K562 (cell line): ENCODE data around the gene ERBB4. TPM values are rescaled to one million over a fixed set of nuclear protein-coding genes. Genes with fewer than 3 reads are reported as not detected.

Experiments used
- ATAC-seq: fragments of 200-7000 bp; cut with Tn5 transposase; 3 replicates; pipeline ENCODE4 v1.9.1; 2020; ENCODE audit warnings: moderate library complexity
- BruUV-seq: library from RNA; stranded (reverse); fragments of 400-500 nt; replicated peaks from 2 replicates; lab custom pipeline; 2021; lab: Mats Ljungman, UMichigan
- CTCF ChIA-PET: fragments of 300-600 bp; formaldehyde crosslinking; extraction: SDS; loops from one replicate; lab custom pipeline; 2021; ENCODE audit warnings: low intra/inter-chr PET ratio; lab: Yijun Ruan, JAX
- POLR2A ChIA-PET: fragments of 300-600, 350-650 bp; sonication (Branson Sonifier 250); formaldehyde crosslinking; extraction: SDS; loops from one replicate; lab custom pipeline; 2021; ENCODE audit warnings: antibody characterized with exemption, inconsistent platforms; lab: Yijun Ruan, JAX
- DNase-seq, 4 experiments: peaks; one replicate each; pipeline versions ENCODE4 v3.0.0 to v3.0.0-alpha.2; 2011 to 2018; ENCODE audit warnings: low spot score in 3 of 4, mixed read lengths in 3 of 4; ENCODE audit errors: extremely low read depth in 1 of 4
- FAIRE-seq: peaks from 2 replicates; lab custom pipeline; 2011; peaks lifted over from hg19 to GRCh38; lab: Jason Lieb, UNC
- H2AFZ ChIP-seq: 2 replicates; pipeline ENCODE4 v1.6.0; 2011; ENCODE audit warnings: low read depth, low read length, control low read depth, inconsistent platforms
- H3K27ac ChIP-seq: fragments of 200-600 bp; 3 replicates; pipeline ENCODE4 v1.8.0; 2011; ENCODE audit warnings: low read depth, mild to moderate bottlenecking, control low read depth, inconsistent platforms, low read length, moderate library complexity, mixed read lengths; ENCODE audit errors: extremely low read depth
- H3K27me3 ChIP-seq, 2 experiments: fragments of 300-600 bp in 1 of 2; 2 replicates in 1 of 2; 3 replicates in 1 of 2; pipeline versions ENCODE4 v1.6.0 to v1.8.0; 2011; ENCODE audit warnings: inconsistent platforms in 2 of 2, low read length in 2 of 2, mild to moderate bottlenecking in 1 of 2, mixed read lengths in 1 of 2, moderate library complexity in 1 of 2; ENCODE audit not compliant: control insufficient read depth in 2 of 2, insufficient read depth in 2 of 2
- H3K36me3 ChIP-seq: fragments of 300-600 bp; 3 replicates; pipeline ENCODE4 v1.8.0; 2011; ENCODE audit warnings: mild to moderate bottlenecking, low read length, inconsistent platforms; ENCODE audit not compliant: control insufficient read depth, insufficient read depth
- H3K4me1 ChIP-seq, 2 experiments: fragments of 200-600 bp in 1 of 2; replicated peaks in 1 of 2; 2 replicates in 1 of 2; 3 replicates in 1 of 2; pipeline versions ENCODE4 v1.5.1 to v1.8.0; 2011; ENCODE audit warnings: inconsistent platforms in 2 of 2, low read length in 2 of 2, mild to moderate bottlenecking in 1 of 2, mixed read lengths in 1 of 2, moderate library complexity in 1 of 2; ENCODE audit not compliant: control insufficient read depth in 2 of 2, insufficient read depth in 2 of 2
- H3K4me2 ChIP-seq: 2 replicates; pipeline ENCODE4 v1.6.1; 2011; ENCODE audit warnings: low read length, control low read depth, inconsistent platforms, mixed read lengths; ENCODE audit not compliant: insufficient read depth
- H3K4me3 ChIP-seq: fragments of 200-600 bp; sonication (generic), shearing (Covaris generic); 2 replicates; pipeline ENCODE4 v1.5.1; 2016; ENCODE audit warnings: control low read depth, inconsistent platforms
- H3K79me2 ChIP-seq: fragments of 200-600 bp; 3 replicates; pipeline ENCODE4 v1.8.0; 2011; ENCODE audit warnings: low read length, inconsistent platforms; ENCODE audit not compliant: control insufficient read depth, insufficient read depth
- H3K9ac ChIP-seq, 2 experiments: 2 replicates each; pipeline versions ENCODE4 v1.6.0 to v1.6.1; 2011; ENCODE audit warnings: low read depth in 2 of 2, low read length in 2 of 2, control low read depth in 1 of 2, inconsistent platforms in 1 of 2, mild to moderate bottlenecking in 1 of 2, mixed read lengths in 1 of 2; ENCODE audit not compliant: insufficient read depth in 1 of 2
- H3K9me1 ChIP-seq: one replicate; pipeline ENCODE4 v1.6.0; 2011; ENCODE audit warnings: inconsistent platforms, mild to moderate bottlenecking, low read length, moderate library complexity; ENCODE audit not compliant: control insufficient read depth, insufficient read depth
- H3K9me3 ChIP-seq: replicated peaks from 2 replicates; pipeline ENCODE4 v1.5.1; 2011; ENCODE audit warnings: low read depth, low read length, inconsistent platforms; ENCODE audit not compliant: control insufficient read depth, insufficient read depth
- H4K20me1 ChIP-seq: replicated peaks from 2 replicates; pipeline ENCODE4 v1.6.1; 2011; ENCODE audit warnings: low read length, inconsistent platforms, mixed read lengths; ENCODE audit not compliant: control insufficient read depth, insufficient read depth
- BDP1 ChIP-seq: IDR thresholded peaks from 3 replicates; pipeline ENCODE4 v1.6.1; 2011; ENCODE audit not compliant: insufficient read length, insufficient read depth
- CEBPZ ChIP-seq: fragments of 150-350 bp; IDR thresholded peaks from 2 replicates; pipeline ENCODE4 v1.6.1; 2014; ENCODE audit warnings: low read depth, mild to moderate bottlenecking, low read length, borderline replicate concordance
- EP400 ChIP-seq: fragments of 450-650 bp; IDR thresholded peaks from 2 replicates; pipeline ENCODE4 v1.6.1; 2017; ENCODE audit warnings: antibody characterized with exemption, mild to moderate bottlenecking, moderate library complexity
- HSF4 ChIP-seq: fragments of 250-450 bp; sonication (Bioruptor Pico); IDR thresholded peaks from 2 replicates; pipeline ENCODE4 v2.1.2; 2022; ENCODE audit warnings: mild to moderate bottlenecking, moderate library complexity, borderline replicate concordance
- KHSRP ChIP-seq: fragments of 450-650 bp; IDR thresholded peaks from 2 replicates; pipeline ENCODE4 v1.6.1; 2017
- MAFG ChIP-seq: fragments of 450-650 bp; conservative IDR thresholded peaks from 2 replicates; pipeline ENCODE4 v1.6.1; 2016; ENCODE audit warnings: missing genetic modification characterization, missing compliant biosample characterization
- NCOA4 ChIP-seq: fragments of 450-650 bp; IDR thresholded peaks from 2 replicates; pipeline ENCODE4 v1.6.1; 2018; ENCODE audit warnings: mild to moderate bottlenecking; ENCODE audit not compliant: partially characterized antibody
- NFIX ChIP-seq: fragments of 250-450 bp; sonication (Bioruptor Pico); IDR thresholded peaks from 2 replicates; pipeline ENCODE4 v1.4.0; 2020; ENCODE audit warnings: low read depth, mild to moderate bottlenecking, moderate library complexity
- PRDM10 ChIP-seq: fragments of 450-650 bp; IDR thresholded peaks from 2 replicates; pipeline ENCODE4 v1.6.1; 2018; ENCODE audit not compliant: partially characterized antibody
- THRAP3 ChIP-seq: fragments of 450-650 bp; IDR thresholded peaks from 2 replicates; pipeline ENCODE4 v1.6.1; 2016; ENCODE audit warnings: mild to moderate bottlenecking, inconsistent platforms, borderline replicate concordance
- XRCC4 ChIP-seq: IDR thresholded peaks from one replicate; pipeline ENCODE4 v1.6.1; 2011; ENCODE audit not compliant: insufficient read depth, insufficient read length; ENCODE audit errors: extremely low read depth
- ZNF224 ChIP-seq: sonication (generic); formaldehyde crosslinking; IDR thresholded peaks from 2 replicates; pipeline ENCODE4 v1.8.0; 2022; ENCODE audit warnings: mild to moderate bottlenecking, missing genetic modification reagents
- ZNF398 ChIP-seq: fragments of 250-450 bp; sonication (Bioruptor Pico); IDR thresholded peaks from 2 replicates; pipeline ENCODE4 v1.8.0; 2021; ENCODE audit warnings: moderate library complexity, mild to moderate bottlenecking, inconsistent platforms
- WGBS: fragments of 100-300 bp; shearing (Covaris generic); methylation state at CpG from one replicate; pipeline ENCODE4 v1.1.6; 2016; ENCODE audit warnings: low coverage, mixed read lengths; ENCODE audit not compliant: insufficient coverage; ENCODE audit errors: missing lambda C conversion rate; 5-methylcytosine and 5-hydroxymethylcytosine counted together
- in situ Hi-C: fragments of 300-500 bp; cut with MboI; formaldehyde crosslinking; loops from 4 replicates; pipeline ENCODE4 v1.15.0; 2018; ENCODE audit warnings: inconsistent platforms, mixed read lengths
- intact Hi-C: fragments of 100-400 bp; cut with micrococcal nuclease; formaldehyde crosslinking; loops from 2 replicates; pipeline ENCODE4 v1.14.2; 2022
- polyA plus RNA-seq, 8 experiments: library from polyadenylated mRNA; depleted of rRNA in 4 of 8; stranded (reverse) in 5 of 8; unstranded in 3 of 8; fragments of >200 nt; fragmentation: Nextera tagmentation in 2 of 8; fragmentation: Illumina TruSeq in 1 of 8; extraction: Ambion mirVana in 2 of 8; extraction: Trizol in 1 of 8; gene quantifications; 2 replicates each; pipeline versions ENCODE4 v1.2.1 to v1.2.3, GENCODE V29; 2011 to 2014; ENCODE audit warnings: inconsistent platforms in 1 of 8, missing spikeins in 1 of 8
- total RNA-seq, 7 experiments: library from RNA; depleted of rRNA in 6 of 7; stranded (reverse); fragments of >200 nt in 6 of 7; fragmentation: Illumina TruSeq in 2 of 7; extraction: Trizol in 2 of 7; gene quantifications; 2 replicates each; pipeline versions ENCODE4 v1.2.1 to v1.2.3, GENCODE V29; 2011 to 2021; ENCODE audit warnings: low replicate concordance in 1 of 7

The ERBB4 gene
- total and polyA plus RNA-seq, 9 of the 15 experiments (the other 6 are each of a cell fraction or from before 2014, with no cell fraction given), result not detected

- 0% methylated on average over 2 of the region's 2 CpGs for WGBS
- in situ Hi-C loops, result no loop called here
- H3K27me3 ChIP-seq, result no peaks in the 10 kb centered on the region
Measured at GRCh38 chr2:211380041-211380440, 1158.6 kb downstream of the ERBB4 start.

More at GRCh38 chr2:211380041-211380440, 1158.6 kb downstream of the ERBB4 start:
- no peaks in the 10 kb centered on the region for H4K20me1 ChIP-seq
- intact Hi-C loops, result no loop called here
- H3K27ac ChIP-seq, result no peak overlapping the region
- no TSS peak for BruUV-seq
- H3K79me2 ChIP-seq, result no peaks in the 10 kb centered on the region
- no peak for DNase-seq
- H2AFZ ChIP-seq, result no peak overlapping the region
- H3K4me3 ChIP-seq, result no peak overlapping the region
- H3K4me2 ChIP-seq, result no peak overlapping the region
- no peak for TF ChIP-seq ZNF224 (CRISPR knock-in tag)
- TF ChIP-seq BDP1, result no peak
- no peak for TF ChIP-seq HSF4 (CRISPR knock-in tag)
- no peak for TF ChIP-seq EP400
- TF ChIP-seq ZNF398 (CRISPR knock-in tag), result no peak
- no peak for TF ChIP-seq NFIX (CRISPR knock-in tag)
- no peak for TF ChIP-seq KHSRP
- no peak for TF ChIP-seq CEBPZ
- TF ChIP-seq NCOA4, result no peak
- no peak for TF ChIP-seq MAFG (tag)
- no peak for TF ChIP-seq XRCC4
- TF ChIP-seq THRAP3, result no peak
- TF ChIP-seq PRDM10, result no peak
- H3K4me1 ChIP-seq, result no peaks in the 10 kb centered on the region
- H3K9ac ChIP-seq, result no peak overlapping the region
- ChIA-PET POLR2A (interaction anchor here (0.6 kb wide), 1 partner anchor 630 kb away, joined by 3 read pairs; no protein-coding TSS in a partner anchor), CTCF (no interaction called here)
- ATAC-seq, result no peak
- H3K9me1 ChIP-seq, result no peaks in the 10 kb centered on the region
- no peaks in the 10 kb centered on the region for H3K9me3 ChIP-seq
- FAIRE-seq, result no peak
- H3K36me3 ChIP-seq, result no peaks in the 10 kb centered on the region
